ENCODE results near the gene SAMD11. TPM values are rescaled to one million over a fixed set of nuclear protein-coding genes. Genes with fewer than 3 reads are reported as not detected.
A peak's percentile ranks its signal among the peaks of the same experiment; 100 is the strongest.

Gene SAMD11
- total and polyA plus RNA-seq, 2 of the 13 experiments (the other 11 are each of a cell fraction or from before 2014, with no cell fraction given), result 0.11 TPM; not detected in 1

DNA sequence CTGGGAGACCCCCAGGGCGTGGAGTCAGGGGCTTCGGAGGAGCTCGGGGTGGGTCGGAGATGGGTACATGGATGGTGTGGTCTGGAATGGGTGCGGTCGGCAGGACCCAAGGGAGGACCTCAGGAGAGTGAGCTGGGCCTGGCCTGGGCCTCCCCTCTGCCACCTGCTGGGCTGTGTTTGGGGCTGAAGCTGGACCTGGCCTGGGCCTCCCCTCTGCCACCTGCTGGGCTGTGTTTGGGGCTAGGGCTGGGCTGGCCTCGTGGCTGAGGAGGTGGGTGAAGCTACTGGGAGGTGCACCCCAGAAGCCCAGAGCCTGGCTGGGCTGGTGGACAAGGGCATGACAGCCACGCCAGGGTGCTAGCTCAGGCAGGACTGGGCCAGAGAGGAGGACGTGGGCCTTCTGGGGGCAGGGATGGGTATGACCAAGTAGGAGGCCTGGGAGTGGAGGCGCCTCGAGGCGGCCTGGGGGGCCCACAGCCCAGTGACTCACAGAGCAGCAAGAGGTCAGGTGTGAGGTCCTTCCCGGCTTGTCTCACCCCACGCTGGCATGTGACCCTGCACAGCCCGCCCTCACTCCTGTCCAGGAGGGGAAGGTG lies 14.5 kb downstream of the SAMD11 start (continued):
- TF ChIP-seq SALL2 (CRISPR knock-in tag; IDR thresholded peaks at IDR 0.05) (no peak), ZBTB7A (CRISPR knock-in tag; IDR thresholded peaks at IDR 0.05) (no peak), ZNF232 (CRISPR knock-in tag; IDR thresholded peaks at IDR 0.05; ENCODE audit: borderline replicate concordance) (no peak), ZNF549 (CRISPR knock-in tag; IDR thresholded peaks at IDR 0.05) (no peak), HOXA5 (CRISPR knock-in tag; IDR thresholded peaks at IDR 0.05) (no peak), AGO2 (optimal IDR thresholded peaks at IDR 0.05; ENCODE audit: low read depth, low read length) (no peak), HNRNPH1 (optimal IDR thresholded peaks at IDR 0.05; ENCODE audit: low read depth, low read length) (no peak), ZSCAN30 (CRISPR knock-in tag; IDR thresholded peaks at IDR 0.05) (no peak), ZNF460 (CRISPR knock-in tag; IDR thresholded peaks at IDR 0.05; ENCODE audit: borderline replicate concordance) (no peak), ZNF24 (IDR thresholded peaks at IDR 0.05) (no peak), FOXA1 (IDR thresholded peaks at IDR 0.05) (no peak), FOXA1 (CRISPR knock-in tag; IDR thresholded peaks at IDR 0.05) (no peak), TCF12 (IDR thresholded peaks at IDR 0.05) (no peak), TCF12 (CRISPR knock-in tag; IDR thresholded peaks at IDR 0.05) (no peak), AHR (CRISPR knock-in tag; IDR thresholded peaks at IDR 0.05) (no peak)
- TF ChIP-seq, protein P1, sequence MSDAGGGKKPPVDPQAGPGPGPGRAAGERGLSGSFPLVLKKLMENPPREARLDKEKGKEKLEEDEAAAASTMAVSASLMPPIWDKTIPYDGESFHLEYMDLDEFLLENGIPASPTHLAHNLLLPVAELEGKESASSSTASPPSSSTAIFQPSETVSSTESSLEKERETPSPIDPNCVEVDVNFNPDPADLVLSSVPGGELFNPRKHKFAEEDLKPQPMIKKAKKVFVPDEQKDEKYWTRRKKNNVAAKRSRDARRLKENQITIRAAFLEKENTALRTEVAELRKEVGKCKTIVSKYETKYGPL (CRISPR knock-in tag; IDR thresholded peaks at IDR 0.05), result no peak
- TF ChIP-seq, protein P2, sequence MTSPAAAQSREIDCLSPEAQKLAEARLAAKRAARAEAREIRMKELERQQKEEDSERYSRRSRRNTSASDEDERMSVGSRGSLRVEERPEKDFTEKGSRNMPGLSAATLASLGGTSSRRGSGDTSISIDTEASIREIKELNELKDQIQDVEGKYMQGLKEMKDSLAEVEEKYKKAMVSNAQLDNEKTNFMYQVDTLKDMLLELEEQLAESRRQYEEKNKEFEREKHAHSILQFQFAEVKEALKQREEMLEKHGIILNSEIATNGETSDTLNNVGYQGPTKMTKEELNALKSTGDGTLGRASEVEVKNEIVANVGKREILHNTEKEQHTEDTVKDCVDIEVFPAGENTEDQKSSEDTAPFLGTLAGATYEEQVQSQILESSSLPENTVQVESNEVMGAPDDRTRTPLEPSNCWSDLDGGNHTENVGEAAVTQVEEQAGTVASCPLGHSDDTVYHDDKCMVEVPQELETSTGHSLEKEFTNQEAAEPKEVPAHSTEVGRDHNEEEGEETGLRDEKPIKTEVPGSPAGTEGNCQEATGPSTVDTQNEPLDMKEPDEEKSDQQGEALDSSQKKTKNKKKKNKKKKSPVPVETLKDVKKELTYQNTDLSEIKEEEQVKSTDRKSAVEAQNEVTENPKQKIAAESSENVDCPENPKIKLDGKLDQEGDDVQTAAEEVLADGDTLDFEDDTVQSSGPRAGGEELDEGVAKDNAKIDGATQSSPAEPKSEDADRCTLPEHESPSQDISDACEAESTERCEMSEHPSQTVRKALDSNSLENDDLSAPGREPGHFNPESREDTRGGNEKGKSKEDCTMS (CRISPR knock-in tag; conservative IDR thresholded peaks at IDR 0.05), result no peak
- TF ChIP-seq, protein P3, sequence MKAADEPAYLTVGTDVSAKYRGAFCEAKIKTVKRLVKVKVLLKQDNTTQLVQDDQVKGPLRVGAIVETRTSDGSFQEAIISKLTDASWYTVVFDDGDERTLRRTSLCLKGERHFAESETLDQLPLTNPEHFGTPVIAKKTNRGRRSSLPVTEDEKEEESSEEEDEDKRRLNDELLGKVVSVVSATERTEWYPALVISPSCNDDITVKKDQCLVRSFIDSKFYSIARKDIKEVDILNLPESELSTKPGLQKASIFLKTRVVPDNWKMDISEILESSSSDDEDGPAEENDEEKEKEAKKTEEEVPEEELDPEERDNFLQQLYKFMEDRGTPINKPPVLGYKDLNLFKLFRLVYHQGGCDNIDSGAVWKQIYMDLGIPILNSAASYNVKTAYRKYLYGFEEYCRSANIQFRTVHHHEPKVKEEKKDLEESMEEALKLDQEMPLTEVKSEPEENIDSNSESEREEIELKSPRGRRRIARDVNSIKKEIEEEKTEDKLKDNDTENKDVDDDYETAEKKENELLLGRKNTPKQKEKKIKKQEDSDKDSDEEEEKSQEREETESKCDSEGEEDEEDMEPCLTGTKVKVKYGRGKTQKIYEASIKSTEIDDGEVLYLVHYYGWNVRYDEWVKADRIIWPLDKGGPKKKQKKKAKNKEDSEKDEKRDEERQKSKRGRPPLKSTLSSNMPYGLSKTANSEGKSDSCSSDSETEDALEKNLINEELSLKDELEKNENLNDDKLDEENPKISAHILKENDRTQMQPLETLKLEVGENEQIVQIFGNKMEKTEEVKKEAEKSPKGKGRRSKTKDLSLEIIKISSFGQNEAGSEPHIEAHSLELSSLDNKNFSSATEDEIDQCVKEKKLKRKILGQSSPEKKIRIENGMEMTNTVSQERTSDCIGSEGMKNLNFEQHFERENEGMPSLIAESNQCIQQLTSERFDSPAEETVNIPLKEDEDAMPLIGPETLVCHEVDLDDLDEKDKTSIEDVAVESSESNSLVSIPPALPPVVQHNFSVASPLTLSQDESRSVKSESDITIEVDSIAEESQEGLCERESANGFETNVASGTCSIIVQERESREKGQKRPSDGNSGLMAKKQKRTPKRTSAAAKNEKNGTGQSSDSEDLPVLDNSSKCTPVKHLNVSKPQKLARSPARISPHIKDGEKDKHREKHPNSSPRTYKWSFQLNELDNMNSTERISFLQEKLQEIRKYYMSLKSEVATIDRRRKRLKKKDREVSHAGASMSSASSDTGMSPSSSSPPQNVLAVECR (CRISPR knock-in tag; IDR thresholded peaks at IDR 0.05; ENCODE audit: borderline replicate concordance), result peak; percentile 24; the same call in 1 of the 2 replicates
- TF ChIP-seq, protein P4, sequence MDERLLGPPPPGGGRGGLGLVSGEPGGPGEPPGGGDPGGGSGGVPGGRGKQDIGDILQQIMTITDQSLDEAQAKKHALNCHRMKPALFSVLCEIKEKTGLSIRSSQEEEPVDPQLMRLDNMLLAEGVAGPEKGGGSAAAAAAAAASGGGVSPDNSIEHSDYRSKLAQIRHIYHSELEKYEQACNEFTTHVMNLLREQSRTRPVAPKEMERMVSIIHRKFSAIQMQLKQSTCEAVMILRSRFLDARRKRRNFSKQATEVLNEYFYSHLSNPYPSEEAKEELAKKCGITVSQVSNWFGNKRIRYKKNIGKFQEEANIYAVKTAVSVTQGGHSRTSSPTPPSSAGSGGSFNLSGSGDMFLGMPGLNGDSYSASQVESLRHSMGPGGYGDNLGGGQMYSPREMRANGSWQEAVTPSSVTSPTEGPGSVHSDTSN (CRISPR knock-in tag; IDR thresholded peaks at IDR 0.05), result no peak
- TF ChIP-seq, protein P5, sequence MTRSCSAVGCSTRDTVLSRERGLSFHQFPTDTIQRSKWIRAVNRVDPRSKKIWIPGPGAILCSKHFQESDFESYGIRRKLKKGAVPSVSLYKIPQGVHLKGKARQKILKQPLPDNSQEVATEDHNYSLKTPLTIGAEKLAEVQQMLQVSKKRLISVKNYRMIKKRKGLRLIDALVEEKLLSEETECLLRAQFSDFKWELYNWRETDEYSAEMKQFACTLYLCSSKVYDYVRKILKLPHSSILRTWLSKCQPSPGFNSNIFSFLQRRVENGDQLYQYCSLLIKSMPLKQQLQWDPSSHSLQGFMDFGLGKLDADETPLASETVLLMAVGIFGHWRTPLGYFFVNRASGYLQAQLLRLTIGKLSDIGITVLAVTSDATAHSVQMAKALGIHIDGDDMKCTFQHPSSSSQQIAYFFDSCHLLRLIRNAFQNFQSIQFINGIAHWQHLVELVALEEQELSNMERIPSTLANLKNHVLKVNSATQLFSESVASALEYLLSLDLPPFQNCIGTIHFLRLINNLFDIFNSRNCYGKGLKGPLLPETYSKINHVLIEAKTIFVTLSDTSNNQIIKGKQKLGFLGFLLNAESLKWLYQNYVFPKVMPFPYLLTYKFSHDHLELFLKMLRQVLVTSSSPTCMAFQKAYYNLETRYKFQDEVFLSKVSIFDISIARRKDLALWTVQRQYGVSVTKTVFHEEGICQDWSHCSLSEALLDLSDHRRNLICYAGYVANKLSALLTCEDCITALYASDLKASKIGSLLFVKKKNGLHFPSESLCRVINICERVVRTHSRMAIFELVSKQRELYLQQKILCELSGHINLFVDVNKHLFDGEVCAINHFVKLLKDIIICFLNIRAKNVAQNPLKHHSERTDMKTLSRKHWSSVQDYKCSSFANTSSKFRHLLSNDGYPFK (CRISPR knock-in tag; IDR thresholded peaks at IDR 0.05; ENCODE audit: borderline replicate concordance), result no peak

Measured in HepG2 (cell line).